K562 (cell line): Measurements from ENCODE around the gene AMIGO1. TPM values are rescaled to one million over a fixed set of nuclear protein-coding genes. Genes with fewer than 3 reads are reported as not detected.

Experiments used
- CBFA2T2 ChIP-seq: fragments of 450-650 bp; conservative IDR thresholded peaks from 2 replicates; pipeline ENCODE4 v1.6.1; 2017; ENCODE audit warnings: mild to moderate bottlenecking
- COPS2 ChIP-seq: fragments of 450-650 bp; conservative IDR thresholded peaks from 2 replicates; pipeline ENCODE4 v1.6.1; 2016; ENCODE audit warnings: mild to moderate bottlenecking, moderate library complexity
- HBP1 ChIP-seq: fragments of 450-650 bp; formaldehyde crosslinking; IDR thresholded peaks from 2 replicates; pipeline ENCODE4 v1.4.0; 2022; ENCODE audit warnings: missing genetic modification characterization
- RERE ChIP-seq: sonication (generic); formaldehyde crosslinking; IDR thresholded peaks from 2 replicates; pipeline ENCODE4 v1.8.0; 2023; ENCODE audit warnings: missing genetic modification reagents, mild to moderate bottlenecking, borderline replicate concordance
- REST ChIP-seq, 2 experiments: fragments of 450-650 bp; formaldehyde crosslinking in 1 of 2; IDR thresholded peaks; 2 replicates each; pipeline versions ENCODE4 v1.4.0 to v1.6.1; 2014 to 2020; ENCODE audit warnings: mild to moderate bottlenecking in 2 of 2, borderline replicate concordance in 1 of 2, low read depth in 1 of 2
- SRSF1 ChIP-seq: fragments of 200-400 bp; formaldehyde crosslinking; IDR thresholded peaks from 2 replicates; pipeline ENCODE4 v1.6.1; 2017; ENCODE audit warnings: mild to moderate bottlenecking, low read depth, low read length, moderate library complexity
- SRSF9 ChIP-seq: fragments of 200-400 bp; formaldehyde crosslinking; IDR thresholded peaks from 2 replicates; pipeline ENCODE4 v1.6.1; 2017; ENCODE audit warnings: low read depth, low read length, borderline replicate concordance
- TRIM24 ChIP-seq, 2 experiments: fragments of 450-650 bp; IDR thresholded peaks; 2 replicates each; pipeline ENCODE4 v1.6.1; 2016
- ZBED1 ChIP-seq: IDR thresholded peaks from 2 replicates; pipeline ENCODE4 v1.6.1; 2014
- ZNF134 ChIP-seq: fragments of 250-450 bp; sonication (Bioruptor Pico); conservative IDR thresholded peaks from 2 replicates; pipeline ENCODE4 v1.4.0; 2020
- ZNF324 ChIP-seq: fragments of 250-450 bp; sonication (Bioruptor Pico); IDR thresholded peaks from 2 replicates; pipeline ENCODE4 v1.4.0; 2020; ENCODE audit warnings: mild to moderate bottlenecking
- polyA plus RNA-seq, 8 experiments: library from polyadenylated mRNA; depleted of rRNA in 4 of 8; stranded (reverse) in 5 of 8; unstranded in 3 of 8; fragments of >200 nt; fragmentation: Nextera tagmentation in 2 of 8; fragmentation: Illumina TruSeq in 1 of 8; extraction: Ambion mirVana in 2 of 8; extraction: Trizol in 1 of 8; gene quantifications; 2 replicates each; pipeline versions ENCODE4 v1.2.1 to v1.2.3, GENCODE V29; 2011 to 2014; ENCODE audit warnings: inconsistent platforms in 1 of 8, missing spikeins in 1 of 8
- total RNA-seq, 7 experiments: library from RNA; depleted of rRNA in 6 of 7; stranded (reverse); fragments of >200 nt in 6 of 7; fragmentation: Illumina TruSeq in 2 of 7; extraction: Trizol in 2 of 7; gene quantifications; 2 replicates each; pipeline versions ENCODE4 v1.2.1 to v1.2.3, GENCODE V29; 2011 to 2021; ENCODE audit warnings: low replicate concordance in 1 of 7

Gene AMIGO1
- total and polyA plus RNA-seq, 9 of the 15 experiments (the other 6 are each of a cell fraction or from before 2014, with no cell fraction given), result 0.24 to 1.0 (median 0.54) TPM

GRCh38 chr1:109548321-109549267 lies 39.1 kb upstream of the AMIGO1 start, which contains the start of gene GNAI3 (continued):
- TF ChIP-seq REST (IDR thresholded peaks at IDR 0.05; ENCODE audit: borderline replicate concordance) (no peak), REST (CRISPR knock-in tag; IDR thresholded peaks at IDR 0.05; ENCODE audit: low read depth) (no peak), SRSF1 (no peak), HBP1 (peak; percentile 84; the same call in 1 of the 2 replicates), SRSF9 (no peak), ZBED1 (no peak), ZNF324 (CRISPR knock-in tag) (0 out of 2 replicates have a peak, but pooled peaks have one; percentile 35), TRIM24 (IDR thresholded peaks at IDR 0.05) (peak; percentile 4 to 29; a peak in 1 of 4 replicates), ZNF134 (CRISPR knock-in tag) (peak; percentile 66), COPS2 (no peak), CBFA2T2 (no peak), RERE (no peak)
